Ishikawa (cell line): ENCODE measurements around the gene DSP.

ENCODE experiments used
- CEBPB ChIP-seq: IDR thresholded peaks from 2 replicates; pipeline ENCODE4 v1.6.1; 2012
- CREB1 ChIP-seq: IDR thresholded peaks from 2 replicates; pipeline ENCODE4 v1.6.1; 2012; ENCODE audit warnings: low read depth
- EP300 ChIP-seq: IDR thresholded peaks from 2 replicates; pipeline ENCODE4 v1.6.1; 2012; ENCODE audit warnings: borderline replicate concordance
- FOXM1 ChIP-seq: IDR thresholded peaks from 2 replicates; pipeline ENCODE4 v1.6.1; 2012; ENCODE audit warnings: low read depth, borderline replicate concordance
- REST ChIP-seq: IDR thresholded peaks from 2 replicates; pipeline ENCODE4 v1.6.1; 2012; ENCODE audit warnings: low read depth, mild to moderate bottlenecking
- TAF1 ChIP-seq: IDR thresholded peaks from 2 replicates; pipeline ENCODE4 v1.6.1; 2012; ENCODE audit warnings: low read depth, mild to moderate bottlenecking
- YY1 ChIP-seq: IDR thresholded peaks from 2 replicates; pipeline ENCODE4 v1.6.1; 2012; ENCODE audit warnings: low read depth
- TF ChIP-seq, protein P1 (sequence below): IDR thresholded peaks from 2 replicates; pipeline ENCODE4 v1.6.1; 2012

GRCh38 chr6:7589221-7589620 lies 47.8 kb downstream of the DSP start:
- no peak for TF ChIP-seq CEBPB
- TF ChIP-seq REST, result no peak
- no peak for TF ChIP-seq CREB1
- TF ChIP-seq, protein P1, sequence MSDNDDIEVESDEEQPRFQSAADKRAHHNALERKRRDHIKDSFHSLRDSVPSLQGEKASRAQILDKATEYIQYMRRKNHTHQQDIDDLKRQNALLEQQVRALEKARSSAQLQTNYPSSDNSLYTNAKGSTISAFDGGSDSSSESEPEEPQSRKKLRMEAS, result no peak
- TF ChIP-seq YY1, result no peak
- no peak for TF ChIP-seq FOXM1
- TF ChIP-seq EP300, result no peak
- TF ChIP-seq TAF1, result no peak
